GM19397 (cell line): Measurements from ENCODE around the gene TEF.

Source experiments
- ATAC-seq: cut with Tn5 transposase; IDR thresholded peaks from one replicate; pipeline ENCODE4 v1.9.1; 2021; ENCODE audit warnings: mild to moderate bottlenecking, moderate library complexity; ENCODE audit not compliant: unreplicated experiment

TEF gene

GRCh38 chr22:41381329-41382097 is at the start of gene TEF:
TSS of gene TEF (plus strand) at chr22:41381942. CDS start at chr22:41382045, 103 bp downstream.
- ATAC-seq: peak; percentile 84

- ATAC-seq: no peak
Observed at GRCh38 chr22:41332217-41332939, 49.4 kb upstream of the TEF start.

- no peak for ATAC-seq
Observed at GRCh38 chr22:41333806-41334205, 47.9 kb upstream of the TEF start.

- ATAC-seq: no peak
Observed at GRCh38 chr22:41334215-41334614, 47.5 kb upstream of the TEF start.

- ATAC-seq: no peak
Observed at GRCh38 chr22:41334951-41335635, 46.6 kb upstream of the TEF start.

- ATAC-seq: no peak
Observed at GRCh38 chr22:41338614-41339212, 43.0 kb upstream of the TEF start.

- ATAC-seq: no peak
Observed at GRCh38 chr22:41339823-41340222, 41.9 kb upstream of the TEF start.

- no peak for ATAC-seq
Observed at GRCh38 chr22:41340357-41340756, 41.4 kb upstream of the TEF start.

GRCh38 chr22:41341012-41341411 is 40.7 kb upstream of the TEF start:
- ATAC-seq: no peak

- no peak for ATAC-seq
Observed at GRCh38 chr22:41341990-41342389, 39.8 kb upstream of the TEF start.

- ATAC-seq: no peak
Observed at GRCh38 chr22:41343300-41343699, 38.4 kb upstream of the TEF start.

GRCh38 chr22:41343717-41344116 is 38.0 kb upstream of the TEF start:
- ATAC-seq: no peak

- no peak for ATAC-seq
Observed at GRCh38 chr22:41344189-41344788, 37.5 kb upstream of the TEF start.

- ATAC-seq: no peak
Observed at GRCh38 chr22:41345807-41346335, 35.9 kb upstream of the TEF start.

- no peak for ATAC-seq
Observed at GRCh38 chr22:41347066-41347859, 34.5 kb upstream of the TEF start.

- ATAC-seq: no peak
Observed at GRCh38 chr22:41348964-41349484, 32.7 kb upstream of the TEF start.

- no peak for ATAC-seq
Observed at GRCh38 chr22:41350087-41350486, 31.7 kb upstream of the TEF start.

- no peak for ATAC-seq
Observed at GRCh38 chr22:41351011-41351410, 30.7 kb upstream of the TEF start.

- ATAC-seq: no peak
Observed at GRCh38 chr22:41352058-41352457, 29.7 kb upstream of the TEF start.
